ENCODE results near the gene IMPACT.

Gene IMPACT

GRCh38 chr18:24482821-24483220, 56.4 kb downstream of the IMPACT start:
- Mint-ChIP-seq H3K27me3 (peaks cover 19% of the 10 kb centered on the region), H3K4me3 (no peak overlapping the region), H3K9me3 (peaks cover 5% of the 10 kb centered on the region), H3K27ac (no peak overlapping the region), H3K36me3 (no peaks in the 10 kb centered on the region), H3K4me1 (peaks cover 5% of the 10 kb centered on the region)
- ATAC-seq = no peak

- peaks cover 18% of the 10 kb centered on the region for H3K4me1 Mint-ChIP-seq
- peaks cover 2% of the 10 kb centered on the region for H3K9me3 Mint-ChIP-seq
- no peak for ATAC-seq
- no peak overlapping the region for H3K27ac Mint-ChIP-seq
- H3K4me3 Mint-ChIP-seq = no peak overlapping the region
- no peaks in the 10 kb centered on the region for H3K36me3 Mint-ChIP-seq
- H3K27me3 Mint-ChIP-seq = peaks cover 38% of the 10 kb centered on the region
Measured at GRCh38 chr18:24485681-24486080, 59.2 kb downstream of the IMPACT start.

GRCh38 chr18:24486684-24487083, 60.2 kb downstream of the IMPACT start:
- peaks cover 21% of the 10 kb centered on the region for H3K4me1 Mint-ChIP-seq
- H3K9me3 Mint-ChIP-seq = no peaks in the 10 kb centered on the region
- ATAC-seq = no peak
- no peak overlapping the region for H3K27ac Mint-ChIP-seq
- no peaks in the 10 kb centered on the region for H3K36me3 Mint-ChIP-seq
- H3K4me3 Mint-ChIP-seq = no peak overlapping the region
- peaks cover 38% of the 10 kb centered on the region for H3K27me3 Mint-ChIP-seq

- Mint-ChIP-seq H3K4me1 (peaks cover 34% of the 10 kb centered on the region), H3K4me3 (peak overlapping the region; percentile 12), H3K27me3 (peaks cover 38% of the 10 kb centered on the region), H3K36me3 (no peaks in the 10 kb centered on the region), H3K27ac (peak overlapping the region; percentile 22), H3K9me3 (no peaks in the 10 kb centered on the region)
- ATAC-seq = no peak
Measured at GRCh38 chr18:24488824-24489493, 62.5 kb downstream of the IMPACT start.

- Mint-ChIP-seq H3K4me3 (no peak overlapping the region), H3K27me3 (peaks cover 38% of the 10 kb centered on the region), H3K27ac (no peak overlapping the region), H3K36me3 (no peaks in the 10 kb centered on the region), H3K4me1 (peaks cover 34% of the 10 kb centered on the region), H3K9me3 (no peaks in the 10 kb centered on the region)
- no peak for ATAC-seq
Measured at GRCh38 chr18:24490539-24490938, 64.1 kb downstream of the IMPACT start.

- Mint-ChIP-seq H3K27me3 (peaks cover 28% of the 10 kb centered on the region), H3K4me3 (peak overlapping the region; percentile 69), H3K9me3 (no peaks in the 10 kb centered on the region), H3K27ac (peak overlapping the region; percentile 79), H3K36me3 (no peaks in the 10 kb centered on the region), H3K4me1 (peaks cover 34% of the 10 kb centered on the region)
- ATAC-seq = peak; percentile 89
Measured at GRCh38 chr18:24491927-24492834, 65.7 kb downstream of the IMPACT start.

GRCh38 chr18:24494586-24494985, 68.1 kb downstream of the IMPACT start:
- Mint-ChIP-seq H3K27ac (no peak overlapping the region), H3K9me3 (no peaks in the 10 kb centered on the region), H3K27me3 (peaks cover 8% of the 10 kb centered on the region), H3K4me3 (no peak overlapping the region), H3K4me1 (peaks cover 15% of the 10 kb centered on the region), H3K36me3 (no peaks in the 10 kb centered on the region)
- ATAC-seq = no peak

- ATAC-seq = no peak
- H3K27me3 Mint-ChIP-seq = peaks cover 6% of the 10 kb centered on the region
- H3K36me3 Mint-ChIP-seq = no peaks in the 10 kb centered on the region
- peaks cover 8% of the 10 kb centered on the region for H3K4me1 Mint-ChIP-seq
- H3K27ac Mint-ChIP-seq = no peak overlapping the region
- no peaks in the 10 kb centered on the region for H3K9me3 Mint-ChIP-seq
- H3K4me3 Mint-ChIP-seq = no peak overlapping the region
Measured at GRCh38 chr18:24497031-24497754, 70.7 kb downstream of the IMPACT start.

GRCh38 chr18:24499814-24500213, 73.3 kb downstream of the IMPACT start:
- Mint-ChIP-seq H3K27ac (no peak overlapping the region), H3K36me3 (no peaks in the 10 kb centered on the region), H3K27me3 (peaks cover 6% of the 10 kb centered on the region), H3K4me3 (no peak overlapping the region), H3K4me1 (no peaks in the 10 kb centered on the region), H3K9me3 (no peaks in the 10 kb centered on the region)
- no peak for ATAC-seq

GRCh38 chr18:24500217-24500616, 73.7 kb downstream of the IMPACT start:
- Mint-ChIP-seq H3K9me3 (no peaks in the 10 kb centered on the region), H3K4me3 (no peak overlapping the region), H3K27me3 (peaks cover 6% of the 10 kb centered on the region), H3K4me1 (no peaks in the 10 kb centered on the region), H3K36me3 (no peaks in the 10 kb centered on the region), H3K27ac (no peak overlapping the region)
- peak; percentile 35 for ATAC-seq

GRCh38 chr18:24500766-24501165, 74.3 kb downstream of the IMPACT start:
- Mint-ChIP-seq H3K27ac (no peak overlapping the region), H3K4me1 (no peaks in the 10 kb centered on the region), H3K4me3 (no peak overlapping the region), H3K9me3 (no peaks in the 10 kb centered on the region), H3K36me3 (no peaks in the 10 kb centered on the region), H3K27me3 (peaks cover 6% of the 10 kb centered on the region)
- no peak for ATAC-seq

GRCh38 chr18:24502667-24503523, 76.4 kb downstream of the IMPACT start:
- Mint-ChIP-seq H3K27me3 (peaks cover 6% of the 10 kb centered on the region), H3K36me3 (no peaks in the 10 kb centered on the region), H3K9me3 (no peaks in the 10 kb centered on the region), H3K27ac (no peak overlapping the region), H3K4me3 (no peak overlapping the region), H3K4me1 (no peaks in the 10 kb centered on the region)
- no peak for ATAC-seq

Measured in stimulated activated memory B cell treated with anti-CD40 and anti-IgM and Interleukin-4, amounts not matched to agents 10 μg/mL and 1 μg/mL and 100 μg/mL, for 72 hours (primary cell).